Type B pancreatic cell (in vitro differentiated cells): Measurements from ENCODE around the gene ERVK3-1. TPM values are rescaled to one million over a fixed set of nuclear protein-coding genes. Genes with fewer than 3 reads are reported as not detected.

Source experiments
- DNase-seq: peaks from one replicate; pipeline ENCODE4 v3.0.0; 2021; ENCODE audit warnings: mixed read lengths; ENCODE audit not compliant: unreplicated experiment; ENCODE audit errors: extremely low spot score
- H3K27ac Mint-ChIP-seq: 2 replicates; pipeline ENCODE4 v1.8.0; 2021; ENCODE audit warnings: mild to moderate bottlenecking, mixed read lengths
- H3K27me3 Mint-ChIP-seq: 2 replicates; pipeline ENCODE4 v1.8.0; 2021; ENCODE audit warnings: mixed read lengths
- H3K36me3 Mint-ChIP-seq: 2 replicates; pipeline ENCODE4 v1.8.0; 2021; ENCODE audit warnings: mixed read lengths
- H3K4me1 Mint-ChIP-seq: one replicate; pipeline ENCODE4 v1.8.0; 2021; ENCODE audit warnings: mixed read lengths; ENCODE audit not compliant: unreplicated experiment
- H3K4me3 Mint-ChIP-seq: 2 replicates; pipeline ENCODE4 v1.8.0; 2021; ENCODE audit warnings: mild to moderate bottlenecking, mixed read lengths
- H3K9me3 Mint-ChIP-seq: 2 replicates; pipeline ENCODE4 v1.8.0; 2021; ENCODE audit warnings: mixed read lengths
- CTCF ChIP-seq: fragments of 200-600 bp; sonication (generic); conservative IDR thresholded peaks from 2 replicates; pipeline ENCODE4 v1.5.0; 2021; ENCODE audit warnings: antibody characterized with exemption, mild to moderate bottlenecking
- total RNA-seq: library from RNA; stranded (reverse); gene quantifications from 2 replicates; pipeline ENCODE4 v1.2.1, GENCODE V29; 2021; ENCODE audit warnings: low replicate concordance

ERVK3-1 gene
- total RNA-seq, 1 donor from 2014 or later, result 36.8 TPM

- Mint-ChIP-seq H3K4me3 (no peak overlapping the region), H3K27me3 (no peaks in the 10 kb centered on the region), H3K9me3 (no peaks in the 10 kb centered on the region), H3K36me3 (peaks cover 15% of the 10 kb centered on the region), H3K27ac (no peak overlapping the region), H3K4me1 (no peaks in the 10 kb centered on the region)
- no peak for DNase-seq
- no peak for TF ChIP-seq CTCF
Observed at GRCh38 chr19:58335630-58336029, 30.5 kb downstream of the ERVK3-1 start.

- Mint-ChIP-seq H3K36me3 (peaks cover 20% of the 10 kb centered on the region), H3K27ac (no peak overlapping the region), H3K27me3 (no peaks in the 10 kb centered on the region), H3K4me3 (no peak overlapping the region), H3K4me1 (no peaks in the 10 kb centered on the region), H3K9me3 (no peaks in the 10 kb centered on the region)
- no peak for TF ChIP-seq CTCF
- DNase-seq, result no peak
Observed at GRCh38 chr19:58336216-58336615, 31.0 kb downstream of the ERVK3-1 start.

- no peak for DNase-seq
- no peak for TF ChIP-seq CTCF
- Mint-ChIP-seq H3K4me3 (no peak overlapping the region), H3K27me3 (no peaks in the 10 kb centered on the region), H3K36me3 (peaks cover 22% of the 10 kb centered on the region), H3K9me3 (no peaks in the 10 kb centered on the region), H3K4me1 (no peaks in the 10 kb centered on the region), H3K27ac (no peak overlapping the region)
Observed at GRCh38 chr19:58336820-58337219, 31.6 kb downstream of the ERVK3-1 start.

GRCh38 chr19:58338336-58338735 is 33.2 kb downstream of the ERVK3-1 start:
- peaks cover 26% of the 10 kb centered on the region for H3K36me3 Mint-ChIP-seq
- no peaks in the 10 kb centered on the region for H3K4me1 Mint-ChIP-seq
- DNase-seq, result no peak
- no peaks in the 10 kb centered on the region for H3K9me3 Mint-ChIP-seq
- no peak for TF ChIP-seq CTCF
- H3K4me3 Mint-ChIP-seq, result no peak overlapping the region
- H3K27me3 Mint-ChIP-seq, result no peaks in the 10 kb centered on the region
- no peak overlapping the region for H3K27ac Mint-ChIP-seq

GRCh38 chr19:58338825-58339558 is 33.8 kb downstream of the ERVK3-1 start:
- no peak for DNase-seq
- no peak overlapping the region for H3K27ac Mint-ChIP-seq
- H3K27me3 Mint-ChIP-seq, result no peaks in the 10 kb centered on the region
- TF ChIP-seq CTCF, result peak; percentile 53
- no peaks in the 10 kb centered on the region for H3K9me3 Mint-ChIP-seq
- H3K36me3 Mint-ChIP-seq, result peaks cover 26% of the 10 kb centered on the region
- H3K4me3 Mint-ChIP-seq, result no peak overlapping the region
- H3K4me1 Mint-ChIP-seq, result no peaks in the 10 kb centered on the region
